Endothelial cell of umbilical vein (primary cell): ENCODE data around the gene FAM187B. TPM values are rescaled to one million over a fixed set of nuclear protein-coding genes. Genes with fewer than 3 reads are reported as not detected.

Experiments used
- BruUV-seq: library from RNA; stranded (reverse); fragments of 400-500 nt; replicated peaks from 2 replicates; lab custom pipeline; 2021; lab: Mats Ljungman, UMichigan
- CTCF ChIA-PET: fragments of 300-600, 350-600 bp; sonication (Branson Sonifier 250); formaldehyde crosslinking; loops from one replicate; lab custom pipeline; 2021; ENCODE audit warnings: antibody characterized with exemption, inconsistent platforms; lab: Charles Lee
- POLR2A ChIA-PET: fragments of 300-600, 350-600 bp; sonication (Branson Sonifier 250); formaldehyde crosslinking; loops from one replicate; lab custom pipeline; 2021; ENCODE audit warnings: antibody characterized with exemption, inconsistent platforms; lab: Charles Lee
- DNase-seq: peaks from one replicate; pipeline ENCODE4 v3.0.0-alpha.2; 2011; ENCODE audit warnings: low read depth, low spot score
- FAIRE-seq: peaks from 2 replicates; lab custom pipeline; 2011; peaks lifted over from hg19 to GRCh38; lab: Jason Lieb, UNC
- H2AFZ ChIP-seq: 2 replicates; pipeline ENCODE4 v1.6.0; 2012; ENCODE audit warnings: low read depth, low read length, control low read depth, inconsistent platforms
- H3K27ac ChIP-seq: 2 replicates; pipeline ENCODE4 v1.5.1; 2011; ENCODE audit warnings: low read depth, mild to moderate bottlenecking, control low read depth, low read length, moderate library complexity; ENCODE audit not compliant: insufficient read depth
- H3K27me3 ChIP-seq, 2 experiments: 2 replicates each; pipeline versions ENCODE4 v1.6.0 to v1.6.1; 2011; ENCODE audit warnings: low read length in 2 of 2, mixed read lengths in 1 of 2; ENCODE audit not compliant: control insufficient read depth in 2 of 2, insufficient read depth in 2 of 2
- H3K36me3 ChIP-seq, 2 experiments: 2 replicates in 1 of 2; 3 replicates in 1 of 2; pipeline ENCODE4 v1.5.1; 2011; ENCODE audit warnings: low read length in 2 of 2, mild to moderate bottlenecking in 1 of 2, moderate library complexity in 1 of 2; ENCODE audit not compliant: control insufficient read depth in 2 of 2, insufficient read depth in 2 of 2; ENCODE audit errors: extremely low read depth in 1 of 2
- H3K4me1 ChIP-seq: 3 replicates; pipeline ENCODE4 v1.5.1; 2011; ENCODE audit warnings: mild to moderate bottlenecking, low read length; ENCODE audit not compliant: control insufficient read depth, insufficient read depth; ENCODE audit errors: extremely low read depth
- H3K4me2 ChIP-seq: 2 replicates; pipeline ENCODE4 v1.6.1; 2011; ENCODE audit warnings: low read length, control low read depth, mixed read lengths; ENCODE audit not compliant: insufficient read depth
- H3K4me3 ChIP-seq, 3 experiments: fragments of 200-600 bp in 1 of 3; sonication (generic), shearing (Covaris generic) in 1 of 3; replicated peaks in 1 of 3; 2 replicates each; pipeline ENCODE4 v1.5.1; 2011 to 2016; ENCODE audit warnings: control low read depth in 3 of 3, low read length in 3 of 3, mild to moderate bottlenecking in 2 of 3, inconsistent platforms in 1 of 3, low read depth in 1 of 3, moderate library complexity in 1 of 3; ENCODE audit not compliant: insufficient read depth in 1 of 3
- H3K79me2 ChIP-seq: 2 replicates; pipeline ENCODE4 v1.6.0; 2012; ENCODE audit warnings: low read length, inconsistent platforms; ENCODE audit not compliant: control insufficient read depth, insufficient read depth
- H3K9ac ChIP-seq: replicated peaks from 2 replicates; pipeline ENCODE3; 2011; ENCODE audit warnings: low read length, control low read depth; ENCODE audit not compliant: insufficient read depth; ENCODE audit errors: extremely low read depth
- H3K9me1 ChIP-seq: replicated peaks from 3 replicates; pipeline ENCODE4 v1.6.0; 2011; ENCODE audit warnings: mild to moderate bottlenecking, low read length; ENCODE audit not compliant: control insufficient read depth, insufficient read depth; ENCODE audit errors: extremely low read depth
- H3K9me3 ChIP-seq: replicated peaks from 2 replicates; pipeline ENCODE4 v1.5.1; 2012; ENCODE audit warnings: low read length, inconsistent platforms; ENCODE audit not compliant: control insufficient read depth, insufficient read depth
- H4K20me1 ChIP-seq: replicated peaks from 2 replicates; pipeline ENCODE3; 2011; ENCODE audit warnings: mild to moderate bottlenecking, low read length; ENCODE audit not compliant: control insufficient read depth, insufficient read depth; ENCODE audit errors: extremely low read depth
- CTCF ChIP-seq, 2 donors: IDR thresholded peaks; 1 replicate in 1 of 2; 2 replicates in 1 of 2; pipeline ENCODE4 v1.5.1; 2011; ENCODE audit warnings: low read length in 2 of 2, mild to moderate bottlenecking in 2 of 2, moderate library complexity in 2 of 2, control low read depth in 1 of 2, inconsistent platforms in 1 of 2, low read depth in 1 of 2; ENCODE audit not compliant: insufficient read depth in 1 of 2; ENCODE audit errors: extremely low read depth in 1 of 2
- EZH2 ChIP-seq: IDR thresholded peaks from 2 replicates; pipeline ENCODE4 v1.6.1; 2012; ENCODE audit warnings: borderline replicate concordance, low read depth, mild to moderate bottlenecking, moderate library complexity, low read length, inconsistent platforms; ENCODE audit not compliant: severe bottlenecking
- FOS ChIP-seq: IDR thresholded peaks from 2 replicates; pipeline ENCODE4 v1.6.1; 2011; ENCODE audit warnings: mild to moderate bottlenecking, low read length, moderate library complexity, borderline replicate concordance; ENCODE audit not compliant: insufficient read depth
- JUN ChIP-seq: IDR thresholded peaks from 2 replicates; pipeline ENCODE4 v1.6.1; 2011; ENCODE audit warnings: borderline replicate concordance, low read depth; ENCODE audit not compliant: insufficient read length, insufficient read depth
- MAX ChIP-seq: IDR thresholded peaks from 2 replicates; pipeline ENCODE4 v1.6.1; 2011; ENCODE audit not compliant: insufficient read depth, insufficient read length
- dilution Hi-C: fragments of 300-500 bp; cut with MboI; formaldehyde crosslinking; loops from one replicate; pipeline ENCODE4 v1.15.0; 2019; ENCODE audit warnings: low sequenced_read_pairs; ENCODE audit not compliant: extremely low pct_ligation_motif_present
- intact Hi-C: fragments of 100-400 bp; cut with micrococcal nuclease; formaldehyde crosslinking; loops from one replicate; pipeline ENCODE4 v1.10.0; 2022
- polyA plus RNA-seq, 4 experiments: library from polyadenylated mRNA; depleted of rRNA in 3 of 4; stranded (reverse) in 3 of 4; unstranded in 1 of 4; fragments of >200 nt; gene quantifications; 2 replicates each; pipeline versions ENCODE4 v1.2.1 to v1.2.3, GENCODE V29; 2011 to 2012; ENCODE audit warnings: missing spikeins in 1 of 4
- total RNA-seq: library from RNA; stranded (reverse); gene quantifications from 2 replicates; pipeline ENCODE4 v1.2.3, GENCODE V29; 2021

The FAM187B gene
- total and polyA plus RNA-seq, 2 donors (not counting 3 experiments of a cell fraction or from before 2014, with no cell fraction given): not detected

GRCh38 chr19:35248310-35249145 lies 20.0 kb upstream of the FAM187B start, which contains the start of gene LSR:
Gene LSR, plus strand, starts transcription at chr19:35249002. Its CDS starts 21 bp downstream, at chr19:35249023.
- H3K36me3 ChIP-seq: no peaks in the 10 kb centered on the region
- no peak within 1 kb of the TSS for H3K4me2 ChIP-seq
- no peak within 1 kb of the TSS for H3K4me3 ChIP-seq
- DNase-seq: no peak
- H4K20me1 ChIP-seq: no peaks in the 10 kb centered on the region
- FAIRE-seq: no peak
- intact Hi-C loops: no loop called here
- no peak within 1 kb of the TSS for H2AFZ ChIP-seq
- H3K9me1 ChIP-seq: no peaks in the 10 kb centered on the region
- ChIA-PET CTCF (no interaction called here), POLR2A (no interaction called here)
- no peak within 1 kb of the TSS for H3K27ac ChIP-seq
- peaks cover 26 to 46% of the 10 kb centered on the region in 2 experiments for H3K27me3 ChIP-seq
- no peaks in the 10 kb centered on the region for H3K4me1 ChIP-seq
- dilution Hi-C loops: no loop called here
- BruUV-seq: no TSS peak
- peak; percentile 70 for TF ChIP-seq EZH2
- TF ChIP-seq FOS: no peak
- no peaks in the 10 kb centered on the region for H3K79me2 ChIP-seq
- no peak within 1 kb of the TSS for H3K9ac ChIP-seq
- H3K9me3 ChIP-seq: no peaks in the 10 kb centered on the region

- DNase-seq: no peak
- Histone ChIP-seq H3K79me2 (no peaks in the 10 kb centered on the region), H3K27ac (no peak overlapping the region), H3K4me1 (no peaks in the 10 kb centered on the region), H3K9ac (no peak overlapping the region), H3K4me2 (no peak overlapping the region), H3K9me1 (no peaks in the 10 kb centered on the region), H3K4me3 (no peak overlapping the region), H3K9me3 (no peaks in the 10 kb centered on the region), H3K36me3 (no peaks in the 10 kb centered on the region), H3K27me3 (peaks cover 26 to 49% of the 10 kb centered on the region in 2 experiments), H4K20me1 (no peaks in the 10 kb centered on the region), H2AFZ (no peak overlapping the region)
- dilution Hi-C loops: no loop called here
- BruUV-seq: no TSS peak
- TF ChIP-seq CTCF (IDR thresholded peaks at IDR 0.05; ENCODE audit: extremely low read depth in 1 of 2, insufficient read depth in 1 of 2, low read depth in 1 of 2, low read length in 2 of 2) (peak in 1 of 2 donors; percentile 11), MAX (no peak), EZH2 (peak; percentile 1), JUN (no peak)
- CTCF ChIA-PET: no interaction called here
- intact Hi-C loops: no loop called here
- POLR2A ChIA-PET: no interaction called here
- FAIRE-seq: no peak
Observed at GRCh38 chr19:35247526-35248309, 19.2 kb upstream of the FAM187B start.
